NCI-H2196 (cell line): ENCODE results near the gene MAPK11.

Experiments used
- DNase-seq: peaks from one replicate; lab custom pipeline; 2025; ENCODE audit not compliant: unreplicated experiment; lab: John Stamatoyannopoulos, UW

Gene MAPK11

DNA sequence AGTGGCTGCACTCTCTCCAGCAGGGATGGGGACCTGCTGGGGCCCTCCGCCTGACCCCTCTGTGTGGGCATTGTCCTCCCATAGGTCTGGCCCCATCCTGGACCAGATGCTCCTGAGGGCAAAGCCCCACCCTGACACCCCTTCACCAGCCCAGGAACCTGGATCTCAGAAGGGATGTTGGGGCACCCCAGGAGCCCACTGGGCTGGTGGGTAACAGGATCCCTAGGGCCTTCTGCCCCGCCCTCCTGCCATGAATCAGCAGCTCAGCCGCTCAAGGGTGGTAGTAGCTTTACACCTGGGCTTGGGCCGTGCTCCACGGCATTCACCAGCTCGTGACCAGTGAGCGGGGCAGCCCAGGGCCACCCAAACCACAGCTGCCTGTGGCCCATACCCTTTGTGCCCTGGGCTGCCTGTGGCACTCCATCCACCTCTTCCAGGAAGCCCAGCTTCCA lies 7.7 kb downstream of the MAPK11 start:
- no peak for DNase-seq

DNA sequence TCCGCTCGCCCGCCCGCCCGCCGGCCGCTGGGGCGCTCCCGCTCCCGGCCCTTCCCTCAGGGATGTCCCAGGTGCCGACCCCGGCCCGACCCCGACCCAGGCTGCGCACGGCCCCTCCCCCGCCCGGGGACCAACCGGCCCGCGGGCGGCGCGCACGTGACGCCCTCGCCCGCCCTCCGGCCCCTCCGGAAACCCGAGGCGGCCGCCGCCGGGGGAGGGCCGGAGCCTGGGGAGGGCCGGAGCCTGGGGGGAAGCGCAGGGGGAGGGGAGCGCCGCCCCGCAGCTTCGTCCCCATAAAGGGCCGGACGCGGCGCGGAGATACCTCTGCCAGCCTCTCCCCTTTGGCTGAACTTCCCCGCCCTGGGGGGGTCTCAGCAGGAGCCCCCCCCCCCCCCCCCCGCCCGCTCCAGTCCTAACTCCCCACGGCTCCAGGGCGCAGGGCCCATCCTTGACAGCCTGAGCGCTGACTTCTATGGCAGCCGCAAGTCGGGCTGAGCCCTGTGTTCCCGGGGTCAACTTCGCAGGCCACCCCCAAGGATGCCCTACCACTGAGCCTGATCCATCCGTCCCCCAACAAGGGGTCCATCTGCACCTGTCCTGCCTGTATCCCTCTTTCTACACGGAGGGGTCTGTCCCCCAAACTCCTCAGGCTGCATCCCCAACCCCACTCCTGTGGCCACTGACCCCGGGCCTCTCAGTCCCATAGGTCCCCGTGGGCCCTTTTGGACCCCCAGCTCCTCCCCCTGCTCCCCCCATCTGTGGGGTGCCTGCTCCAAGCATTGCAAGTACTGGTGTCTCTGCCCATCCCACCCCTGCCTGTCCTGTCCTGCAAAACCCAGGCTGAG lies 8.3 kb downstream of the MAPK11 start, which contains the start of gene MAPK12:
TSS of gene MAPK12 (minus strand) at position 69 of the 845 bp plus-strand sequence. CDS start 174 bp downstream, outside the sequence.
- DNase-seq = no peak

DNA sequence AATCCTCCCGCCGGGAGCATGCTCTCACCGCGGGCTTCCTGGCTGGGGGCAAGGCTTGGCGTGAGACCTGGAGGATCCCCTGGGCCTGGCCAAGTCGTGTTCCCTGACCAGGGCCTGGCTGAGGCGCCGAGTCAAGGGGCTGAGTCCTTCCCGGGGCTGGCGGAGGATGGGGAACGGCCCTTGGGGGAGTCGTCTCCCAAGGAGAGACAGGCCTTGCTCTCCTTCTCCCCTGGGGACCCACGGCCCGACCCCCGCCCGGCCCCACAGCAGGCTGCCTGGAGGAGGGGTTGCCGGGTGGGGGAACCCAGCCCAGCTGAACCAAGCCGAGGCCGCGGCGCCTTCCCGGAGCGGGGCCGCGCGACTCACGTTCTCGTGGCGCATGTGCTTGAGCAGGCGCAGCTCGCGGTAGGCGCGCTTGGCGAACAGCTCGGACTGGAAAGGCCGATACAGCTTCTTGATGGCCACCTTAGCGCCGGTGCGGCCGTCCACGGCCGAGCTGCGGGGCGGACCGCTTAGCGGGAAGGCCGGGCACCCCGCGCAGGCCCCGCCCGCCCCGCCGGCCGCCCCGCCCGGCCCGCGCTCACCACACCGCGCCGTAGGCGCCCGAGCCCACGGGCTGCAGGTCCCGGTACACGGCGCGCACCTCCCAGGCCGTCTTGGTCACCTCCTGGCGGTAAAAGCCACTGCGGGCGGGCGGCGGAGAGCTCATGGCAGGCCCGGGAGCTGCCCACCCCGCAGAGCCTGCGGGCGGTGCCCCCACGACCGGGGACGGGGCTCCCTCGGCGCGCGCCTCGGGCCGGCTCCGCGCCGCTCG lies 9.2 kb downstream of the MAPK11 start:
- DNase-seq = peak; percentile 17

DNA sequence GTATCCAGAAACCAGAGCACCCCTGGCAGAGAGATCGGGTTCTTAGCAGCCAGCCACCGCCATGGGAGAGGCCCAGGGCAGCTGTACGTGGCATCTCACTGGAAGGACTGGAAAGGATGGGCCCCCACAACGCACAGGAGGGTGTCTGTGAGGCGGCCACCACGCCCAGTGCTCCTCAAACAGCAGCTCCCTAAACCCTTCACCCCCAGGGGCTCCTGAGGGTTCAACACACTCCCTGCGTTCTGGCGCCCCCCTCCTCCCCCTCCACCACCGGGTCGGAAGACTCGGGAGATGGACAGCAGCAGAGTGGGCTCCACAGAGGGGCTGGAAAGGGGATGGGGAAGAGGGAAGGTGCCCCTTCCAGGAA lies 9.8 kb downstream of the MAPK11 start:
- no peak for DNase-seq

DNA sequence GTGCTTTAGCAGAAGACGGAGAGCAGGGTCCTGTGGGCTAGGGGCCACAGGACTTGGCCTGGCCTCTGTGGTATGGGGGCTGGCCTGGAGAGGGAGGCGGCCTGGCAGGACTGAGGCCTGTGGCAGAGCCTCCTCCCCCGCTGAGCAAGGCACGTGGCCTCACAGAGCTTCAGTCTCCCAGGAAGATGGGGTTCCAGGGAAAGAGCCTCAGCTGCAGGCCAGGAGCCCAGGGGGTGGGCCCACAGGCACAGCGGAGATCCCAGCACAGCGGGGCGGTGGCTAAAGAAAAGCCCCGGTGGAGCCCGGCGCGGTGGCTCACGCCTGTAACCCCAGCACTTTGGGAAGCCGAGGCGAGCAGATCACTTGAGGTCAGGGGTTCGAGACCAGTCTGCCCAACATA lies 10.9 kb downstream of the MAPK11 start:
- DNase-seq = no peak

DNA sequence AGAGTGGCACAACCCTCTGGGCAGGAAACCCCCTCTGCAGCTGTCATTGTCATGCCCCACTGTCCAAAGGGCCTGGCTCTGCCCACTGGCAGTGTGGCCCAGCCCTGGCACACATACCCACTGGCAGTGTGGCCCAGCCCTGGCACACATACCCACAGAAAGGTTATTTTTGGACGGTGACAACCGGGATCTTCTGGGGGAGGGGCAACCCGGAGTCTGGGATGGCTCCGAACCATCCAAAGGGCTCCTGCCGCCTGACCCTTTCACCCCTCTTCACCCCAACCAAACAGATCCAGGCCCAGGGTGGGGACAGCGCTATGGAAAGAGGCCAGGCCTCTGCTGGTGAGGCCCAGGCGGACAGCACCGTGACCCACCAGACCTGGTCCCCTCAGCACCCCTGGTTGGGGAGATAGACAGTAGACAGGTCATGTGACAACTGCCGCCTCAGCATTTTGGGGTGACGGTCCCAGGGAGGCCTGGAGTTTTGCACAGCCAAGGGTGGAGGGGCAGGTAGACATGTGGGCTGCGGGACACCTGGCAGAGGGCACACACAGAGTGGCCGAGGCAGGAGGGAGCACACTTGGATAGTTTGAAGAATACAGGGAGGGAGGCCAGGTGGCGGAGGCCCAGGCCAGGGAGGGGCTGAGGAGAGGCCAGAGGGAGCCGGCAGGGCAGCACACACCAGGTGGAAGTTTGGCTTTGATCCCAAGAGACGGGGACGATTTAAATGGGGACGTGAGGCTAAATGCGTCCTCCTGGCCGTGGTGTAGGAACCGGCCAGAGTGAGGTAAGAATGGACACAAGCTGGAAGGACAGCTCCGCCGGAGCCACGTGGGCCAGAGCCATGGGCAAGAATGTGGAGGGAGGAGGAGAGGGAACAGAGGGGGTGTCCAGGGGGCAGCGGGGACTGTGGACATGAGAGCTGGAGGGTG lies 11.6 kb downstream of the MAPK11 start:
- DNase-seq = no peak

DNA sequence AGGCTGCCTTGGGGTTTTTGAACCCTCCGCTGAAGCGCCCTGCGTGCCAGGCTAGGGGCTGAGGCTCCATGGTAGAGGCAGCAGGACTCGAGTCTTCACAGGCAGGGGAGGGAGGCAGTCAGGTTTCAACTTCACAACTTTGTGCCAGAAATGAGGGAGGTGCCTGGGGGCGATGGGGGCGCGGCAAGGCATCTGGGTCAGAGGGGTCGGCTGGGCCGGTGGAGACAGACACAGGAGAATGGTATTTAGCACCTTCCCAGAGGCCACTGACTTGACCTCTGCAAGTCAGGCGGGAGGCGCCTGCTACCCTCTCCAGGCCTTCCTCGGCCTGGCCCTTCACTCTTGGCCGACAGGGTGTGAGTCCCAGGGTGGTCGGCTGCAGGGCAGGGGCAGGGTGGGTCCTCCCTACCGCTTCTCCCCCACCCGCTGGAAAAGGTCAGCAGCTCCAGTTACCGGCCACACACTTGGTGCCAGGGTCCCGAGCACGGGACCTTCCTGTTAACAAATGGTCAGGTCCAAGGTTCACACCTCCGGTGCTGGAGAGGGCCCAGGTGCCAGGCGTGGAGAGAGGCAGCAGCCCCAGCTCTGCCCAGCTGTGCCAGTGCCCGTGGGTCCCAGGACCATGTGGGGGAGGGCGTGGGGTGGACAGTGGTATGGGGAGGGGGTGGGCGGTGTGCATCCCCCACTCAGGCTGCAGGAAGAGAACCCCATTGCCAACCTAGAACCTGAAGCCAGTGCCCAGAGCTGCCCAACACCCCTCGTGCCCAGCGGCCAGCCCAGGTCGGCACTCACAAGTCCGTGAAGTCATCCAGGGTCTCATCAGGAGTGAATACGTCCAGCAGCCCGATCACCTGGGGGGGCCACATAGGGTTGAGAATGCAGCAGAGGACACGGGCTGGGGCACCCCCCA lies 12.5 kb downstream of the MAPK11 start:
- DNase-seq = no peak

DNA sequence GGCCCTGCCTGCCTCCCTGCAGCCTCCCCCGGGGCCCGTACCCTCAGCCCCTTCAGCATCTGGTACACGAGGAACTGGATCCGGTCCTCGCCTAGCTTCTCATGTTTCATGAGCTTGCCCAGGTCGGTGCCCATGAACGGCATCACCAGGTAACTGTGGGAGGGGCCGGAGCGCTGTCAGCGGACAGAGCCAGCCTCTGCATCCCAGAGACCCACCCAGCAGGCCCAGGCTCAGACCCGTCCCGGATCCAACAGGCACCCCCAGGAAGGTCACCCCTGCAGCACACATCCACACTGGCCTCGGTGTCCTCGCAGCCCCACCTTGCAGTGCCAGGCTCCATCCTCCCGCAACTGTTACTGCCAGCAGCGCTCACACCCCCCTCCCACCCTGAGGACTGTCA lies 13.1 kb downstream of the MAPK11 start:
- DNase-seq = no peak

DNA sequence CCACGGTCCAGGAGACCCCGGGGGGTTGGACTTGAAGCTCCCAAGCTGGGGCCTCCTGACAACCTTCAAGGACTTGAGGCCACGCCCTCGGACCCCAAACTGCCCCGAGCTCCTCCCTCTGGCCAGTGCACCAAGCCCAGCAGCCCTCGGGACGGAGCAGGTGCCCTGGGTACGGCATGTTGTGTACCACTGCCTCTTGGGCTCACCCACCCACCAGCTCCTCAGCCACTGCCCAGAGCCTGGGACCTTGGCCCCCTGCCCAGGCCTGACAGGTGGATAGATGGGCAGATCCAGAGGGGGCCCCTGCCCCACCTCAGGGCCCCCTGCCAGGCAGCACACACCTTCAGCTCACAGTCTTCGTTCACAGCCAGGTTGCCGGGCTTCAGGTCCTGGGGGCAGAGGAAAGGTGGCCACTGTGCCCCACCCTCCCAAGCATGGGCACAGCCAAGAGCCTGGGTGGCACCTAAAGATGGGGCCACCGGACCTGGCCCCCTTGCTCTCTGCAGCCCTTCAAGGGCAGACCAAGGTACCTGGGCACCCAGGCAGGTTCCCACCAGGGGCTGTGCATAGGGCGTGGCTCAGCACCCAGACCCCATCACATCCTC lies 13.8 kb downstream of the MAPK11 start:
- no peak for DNase-seq

DNA sequence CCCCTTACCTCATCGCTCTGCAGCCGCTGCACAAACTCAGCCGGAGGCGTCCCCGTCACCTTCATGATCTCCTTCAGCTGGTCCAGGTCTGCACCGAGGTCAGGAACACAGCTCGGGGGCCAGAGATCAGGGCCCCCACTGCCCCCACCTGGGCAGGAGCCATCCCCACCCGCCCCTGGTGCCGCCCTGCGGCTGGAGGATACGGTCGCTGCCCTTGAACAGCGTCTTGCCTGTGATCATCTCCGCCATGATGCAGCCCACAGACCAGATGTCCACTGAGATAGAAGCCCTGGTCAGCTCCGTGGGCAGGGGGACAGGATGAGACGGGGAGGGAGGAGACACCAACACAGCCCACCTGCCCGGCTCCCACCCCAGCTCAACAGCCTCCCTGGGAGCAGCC lies 14.6 kb downstream of the MAPK11 start:
- DNase-seq = no peak

DNA sequence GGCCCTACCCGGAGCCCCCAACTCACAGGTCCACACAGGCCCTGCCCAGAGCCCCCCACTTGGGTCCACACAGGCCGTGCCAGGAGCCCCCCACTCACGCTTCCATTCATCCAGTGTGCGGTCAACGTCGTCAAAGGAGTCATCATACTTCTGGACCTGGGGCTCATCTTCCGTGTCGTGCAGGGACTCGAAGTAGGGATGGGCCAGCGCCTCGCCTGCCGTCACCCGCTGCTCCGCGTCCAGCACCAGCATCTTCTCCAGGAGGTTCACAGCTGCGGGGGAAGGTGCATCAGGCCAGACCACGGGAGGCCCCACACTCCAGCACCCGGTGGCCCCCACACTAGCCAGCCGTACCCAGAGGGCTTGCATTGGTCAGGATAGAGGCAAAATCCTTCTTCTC lies 15.1 kb downstream of the MAPK11 start:
- DNase-seq = no peak

DNA sequence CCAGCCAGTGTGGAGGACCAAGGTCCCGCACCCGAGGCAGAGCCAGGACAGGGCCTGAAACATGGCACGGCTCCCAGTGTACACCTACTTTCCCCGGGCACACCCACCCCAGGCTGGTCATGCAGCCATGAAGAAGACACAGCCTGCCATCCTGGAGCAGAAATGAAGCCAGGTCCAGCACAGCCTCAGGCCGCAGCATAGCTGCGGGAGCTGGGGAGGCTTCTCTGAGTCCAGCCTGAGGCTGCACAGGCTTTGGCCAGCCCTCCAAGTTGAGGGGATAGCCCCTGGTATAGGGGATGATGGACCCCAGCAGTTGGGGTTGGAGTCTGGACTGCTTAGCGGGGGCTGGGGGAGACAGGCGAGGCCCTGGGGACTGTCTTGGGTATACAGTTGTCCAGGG lies 16.2 kb downstream of the MAPK11 start:
- no peak for DNase-seq

DNA sequence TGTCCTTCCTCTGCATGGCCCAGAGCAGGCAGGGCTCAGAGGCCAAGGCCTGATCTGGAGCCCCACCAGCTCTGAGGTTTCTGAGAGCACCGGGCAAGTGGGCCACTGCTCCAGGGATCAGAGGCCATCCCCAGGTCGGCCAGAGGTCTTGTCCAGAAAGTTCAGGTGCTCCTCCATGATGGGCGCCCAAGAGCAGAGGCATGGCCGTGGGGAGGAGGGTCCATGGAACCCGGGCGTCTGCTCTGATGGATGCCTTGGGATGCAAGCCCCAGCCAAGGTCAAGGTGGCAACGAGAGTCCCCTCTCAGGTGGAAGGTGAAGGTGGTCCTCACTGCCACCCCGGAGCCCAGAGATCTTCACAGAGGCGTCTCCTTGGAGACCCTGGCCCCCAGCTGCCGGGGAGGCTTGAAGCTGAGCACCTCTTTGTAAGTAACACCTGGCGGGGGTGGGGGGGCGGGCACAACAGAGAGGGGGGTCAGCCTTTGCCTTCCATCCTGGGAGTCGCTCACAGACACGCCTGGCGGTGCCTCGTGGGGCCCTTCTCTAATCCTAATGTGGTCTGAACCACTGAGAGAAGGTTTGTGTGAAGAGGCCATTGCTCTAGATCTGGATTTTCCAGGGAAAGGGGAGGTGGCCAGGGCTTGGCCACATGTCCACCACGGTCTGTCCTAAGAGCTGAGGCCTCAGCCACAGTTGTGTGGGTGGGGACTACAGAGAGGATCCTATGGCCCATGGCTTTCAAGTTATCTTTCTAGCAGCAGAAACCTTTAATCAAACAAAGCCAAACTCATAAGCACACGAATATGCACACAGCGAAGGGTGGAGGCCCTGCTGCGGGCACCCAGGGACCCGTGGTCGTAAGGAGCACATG lies 16.9 kb downstream of the MAPK11 start:
- DNase-seq = no peak

DNA sequence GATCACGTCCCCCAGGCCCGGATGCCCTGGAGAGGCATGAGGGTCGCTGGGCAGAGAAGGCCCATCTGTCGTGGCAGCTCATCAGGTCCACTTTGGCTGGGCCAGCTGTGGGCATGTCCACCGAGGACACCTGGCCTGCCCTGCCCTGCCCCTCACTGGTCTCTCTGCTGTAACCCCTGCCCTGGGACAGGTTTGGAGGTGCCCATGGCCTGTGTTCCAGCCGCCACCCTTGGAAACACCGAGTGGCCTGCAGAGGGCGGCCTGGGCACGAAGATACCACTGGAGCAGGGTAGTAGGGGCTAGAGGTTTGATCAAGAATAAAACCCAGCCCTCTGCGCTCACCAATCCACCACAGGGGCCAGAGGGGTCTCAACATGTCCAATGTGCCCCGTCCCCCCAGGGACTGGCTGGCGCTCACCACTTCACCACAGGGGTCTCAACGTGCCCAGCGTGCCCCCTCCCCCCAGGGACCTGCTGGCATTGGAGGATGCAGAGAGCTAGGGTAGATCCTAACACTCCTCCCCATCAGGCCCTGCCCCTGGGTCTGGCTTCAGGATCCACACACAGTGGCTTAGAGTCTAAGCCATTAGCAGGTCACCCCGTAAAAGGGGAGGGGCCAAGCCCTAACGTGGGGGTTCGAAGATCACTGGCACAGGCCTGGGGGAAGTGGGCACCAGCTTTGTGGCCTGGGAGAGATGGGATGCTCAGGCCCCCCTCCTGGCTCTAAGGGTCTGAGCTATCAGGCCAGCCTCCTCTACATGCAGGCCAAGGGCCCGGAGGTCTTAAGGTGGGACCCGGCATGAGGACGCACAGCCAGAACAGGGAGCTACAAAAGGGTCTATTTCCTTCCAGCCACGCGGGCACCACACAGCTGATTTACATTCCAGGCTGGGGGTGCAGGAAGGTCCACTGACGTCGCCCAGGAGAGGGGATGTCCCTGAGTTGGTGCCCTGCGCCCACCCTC lies 17.8 kb downstream of the MAPK11 start:
- DNase-seq = peak; percentile 44

DNA sequence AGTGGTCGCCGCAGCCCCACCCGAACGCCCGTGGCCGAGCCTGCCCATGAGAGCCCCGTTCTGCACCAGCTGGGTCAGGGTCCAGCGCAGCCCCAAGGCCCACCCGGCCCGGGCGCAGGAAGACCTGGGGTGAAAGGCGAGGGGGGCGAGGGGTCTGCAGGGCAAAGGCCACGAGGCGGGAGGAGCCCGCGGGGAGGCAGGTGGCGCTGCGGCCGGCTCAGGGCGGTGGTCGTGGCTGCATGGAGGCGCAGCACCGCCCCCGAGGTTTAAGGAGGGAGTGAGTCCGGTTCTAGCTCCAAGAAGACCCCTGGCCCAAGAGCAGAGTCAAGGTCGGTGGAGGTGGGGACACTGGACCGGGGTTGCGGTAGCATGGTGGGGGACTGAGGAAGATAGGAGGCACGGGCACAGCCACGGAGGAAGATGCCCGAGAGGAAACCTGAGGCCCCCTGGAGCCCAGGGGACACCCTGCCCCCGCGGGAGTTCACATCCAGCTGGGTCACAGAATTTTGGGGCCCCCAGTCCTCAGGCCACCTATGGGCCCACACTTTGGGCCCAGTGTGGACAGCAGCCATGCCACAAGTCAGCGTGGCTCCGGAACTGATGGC lies 18.6 kb downstream of the MAPK11 start:
- DNase-seq = no peak

DNA sequence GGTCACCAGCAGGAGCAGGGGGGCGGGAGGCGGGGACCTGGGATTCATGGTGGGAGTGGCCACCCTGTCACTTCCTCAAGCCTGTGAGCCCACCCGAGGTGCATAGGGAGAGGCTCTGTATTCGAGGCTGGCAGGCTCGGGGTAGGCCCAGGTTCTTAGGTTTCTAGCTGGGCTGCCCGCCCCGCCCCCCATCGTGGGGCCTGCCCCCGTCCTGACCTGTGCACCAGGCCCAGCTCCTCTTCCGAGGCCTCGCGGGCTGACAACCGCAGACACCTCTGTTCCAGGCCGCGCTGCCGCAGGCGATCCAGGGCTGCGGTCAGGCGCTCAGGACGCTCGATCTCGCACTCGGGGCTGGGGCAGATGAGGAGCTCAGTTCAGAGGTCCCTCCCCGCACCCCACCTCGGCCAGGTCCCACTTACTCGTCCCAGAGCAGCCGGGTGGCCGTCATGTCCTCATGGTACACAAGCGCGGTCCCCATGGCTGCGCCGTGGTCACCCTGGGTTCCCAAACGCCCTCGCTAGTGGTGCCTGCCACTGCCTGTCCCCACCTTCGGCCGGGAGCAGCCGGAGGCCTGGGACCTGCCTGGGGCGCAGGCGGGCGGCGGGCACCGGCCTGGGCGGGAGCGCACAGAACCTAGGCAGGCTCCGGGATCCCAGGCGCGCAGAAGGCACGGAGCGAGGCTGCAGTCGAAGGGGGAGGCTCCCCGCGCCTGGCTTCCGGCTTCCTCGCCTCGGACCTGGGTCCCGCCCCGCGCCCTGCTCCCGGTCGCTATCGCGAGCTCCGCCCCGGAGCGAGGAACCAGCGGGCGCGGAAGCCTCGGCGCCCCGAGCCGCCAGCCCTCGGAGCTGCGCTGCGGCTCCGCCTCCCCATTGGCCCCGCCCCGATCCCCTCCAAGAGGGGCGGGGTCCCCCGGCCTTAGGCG lies 19.4 kb downstream of the MAPK11 start, which contains the start of gene HDAC10:
TSS of gene HDAC10 (minus strand) at position 711 of the 922 bp plus-strand sequence. CDS start at position 478, 233 bp downstream.
- DNase-seq = peak; percentile 53
